HG03066 (cell line): ENCODE measurements around the gene CCDC7.
"Not testable (repeated sequence)": the region's sequence is repeated elsewhere in the genome, so short reads cannot be mapped to it uniquely, and the experiment has no call there.

Source experiments
- ATAC-seq: cut with Tn5 transposase; IDR thresholded peaks from one replicate; pipeline ENCODE4 v1.9.1; 2021; ENCODE audit warnings: low read depth; ENCODE audit not compliant: unreplicated experiment

Gene CCDC7

GRCh38 chr10:32911285-32912016 is 465.5 kb downstream of the CCDC7 start:
- no peak for ATAC-seq

GRCh38 chr10:32917817-32918216 is 471.9 kb downstream of the CCDC7 start:
- ATAC-seq = not testable (repeated sequence)

- ATAC-seq = no peak
Observed at GRCh38 chr10:32922170-32922569, 476.2 kb downstream of the CCDC7 start.

- ATAC-seq = no peak
Observed at GRCh38 chr10:32923134-32923533, 477.2 kb downstream of the CCDC7 start.

- no peak for ATAC-seq
Observed at GRCh38 chr10:32923849-32924248, 477.9 kb downstream of the CCDC7 start.
